ENCODE results near the gene VWA7.
A peak's percentile ranks its signal among the peaks of the same experiment; 100 is the strongest.

The VWA7 gene

GRCh38 chr6:31768363-31769257 is 8.5 kb downstream of the VWA7 start:
- no peak overlapping the region for H3K27ac ChIP-seq
- TF ChIP-seq ZFX (IDR thresholded peaks at IDR 0.05; ENCODE audit: borderline replicate concordance) (no peak), CTCF (IDR thresholded peaks at IDR 0.05) (no peak)

GRCh38 chr6:31767096-31767645 is 10.0 kb downstream of the VWA7 start:
- H3K27ac ChIP-seq, result no peak overlapping the region
- TF ChIP-seq CTCF (IDR thresholded peaks at IDR 0.05), result no peak
- TF ChIP-seq ZFX (IDR thresholded peaks at IDR 0.05; ENCODE audit: borderline replicate concordance), result no peak

GRCh38 chr6:31765910-31766794 is 11.0 kb downstream of the VWA7 start:
- TF ChIP-seq ZFX (IDR thresholded peaks at IDR 0.05; ENCODE audit: borderline replicate concordance) (no peak), CTCF (IDR thresholded peaks at IDR 0.05) (no peak)
- no peak overlapping the region for H3K27ac ChIP-seq

- no peak overlapping the region for H3K27ac ChIP-seq
- no peak for TF ChIP-seq ZFX (IDR thresholded peaks at IDR 0.05; ENCODE audit: borderline replicate concordance)
- TF ChIP-seq CTCF (IDR thresholded peaks at IDR 0.05), result no peak
These were observed 11.6 kb downstream of the VWA7 start for GRCh38 chr6:31765559-31765909.

- no peak for TF ChIP-seq ZFX (IDR thresholded peaks at IDR 0.05; ENCODE audit: borderline replicate concordance)
- no peak for TF ChIP-seq CTCF (IDR thresholded peaks at IDR 0.05)
- H3K27ac ChIP-seq, result peak overlapping the region; percentile 23; the same call in 1 of the 2 replicates
These were observed 12.9 kb downstream of the VWA7 start for GRCh38 chr6:31764198-31764597.

- H3K27ac ChIP-seq, result peak overlapping the region; percentile 23; the same call in 1 of the 2 replicates
- TF ChIP-seq ZFX (IDR thresholded peaks at IDR 0.05; ENCODE audit: borderline replicate concordance), result no peak
- no peak for TF ChIP-seq CTCF (IDR thresholded peaks at IDR 0.05)
These were observed 13.5 kb downstream of the VWA7 start for GRCh38 chr6:31763619-31763940.

All from 22Rv1 (cell line).